Right lobe of liver (tissue), 6 donors: ENCODE measurements around the gene SSBP3. TPM values are rescaled to one million over a fixed set of nuclear protein-coding genes. Genes with fewer than 3 reads are reported as not detected.

Experiments
- ATAC-seq, 4 donors: fragments of 200-7000 bp; cut with Tn5 transposase; one replicate each; pipeline ENCODE4 v1.9.1; 2020; ENCODE audit warnings: mild to moderate bottlenecking in 4 of 4, moderate library complexity in 4 of 4
- DNase-seq, 3 donors: peaks; one replicate each; pipeline ENCODE4 v3.0.0-alpha.2; 2020
- H3K27ac ChIP-seq, 3 donors: fragments of 200-600 bp; one replicate each; pipeline ENCODE4 v1.8.0; 2022
- H3K27me3 ChIP-seq, 2 donors: fragments of 200-600 bp; one replicate each; pipeline ENCODE4 v1.8.0; 2022
- H3K36me3 ChIP-seq, 4 donors: fragments of 200-600 bp; sonication (generic) in 1 of 4; one replicate each; pipeline versions ENCODE4 v1.5.1 to v1.8.0; 2017 to 2022; ENCODE audit warnings: control low read depth in 1 of 4
- H3K4me1 ChIP-seq, 4 donors: fragments of 200-600 bp; sonication (generic) in 1 of 4; one replicate each; pipeline versions ENCODE4 v1.5.1 to v1.8.0; 2017 to 2022; ENCODE audit warnings: control low read depth in 1 of 4
- H3K4me3 ChIP-seq, 3 donors: fragments of 200-600 bp; one replicate each; pipeline ENCODE4 v1.8.0; 2022
- H3K9me3 ChIP-seq, 4 donors: fragments of 200-600 bp; sonication (generic) in 1 of 4; one replicate each; pipeline versions ENCODE4 v1.5.1 to v1.8.0; 2017 to 2022; ENCODE audit warnings: control low read depth in 1 of 4
- CTCF ChIP-seq, 4 donors: fragments of 200-600 bp in 3 of 4; fragments of 450-650 bp in 1 of 4; IDR thresholded peaks; one replicate each; pipeline versions ENCODE4 v1.5.1 to v1.8.0; 2016 to 2022; ENCODE audit warnings: antibody characterized with exemption in 4 of 4, mild to moderate bottlenecking in 2 of 4
- POLR2A ChIP-seq: fragments of 450-650 bp; IDR thresholded peaks from one replicate; pipeline ENCODE4 v1.6.1; 2017; ENCODE audit warnings: antibody characterized with exemption, mild to moderate bottlenecking
- WGBS: methylation state at CpG from one replicate; pipeline ENCODE4 v1.1.6; 2018; ENCODE audit warnings: low coverage, low lambda C conversion rate; ENCODE audit not compliant: insufficient coverage; ENCODE audit errors: missing lambda C conversion rate; 5-methylcytosine and 5-hydroxymethylcytosine counted together
- intact Hi-C, 2 donors: fragments of 100-400 bp; cut with DNase I; formaldehyde crosslinking; loops; one replicate each; pipeline versions ENCODE4 v1.11.2 to v1.14.1; 2022
- total RNA-seq, 6 experiments: library from RNA; depleted of rRNA in 2 of 6; stranded (reverse); fragments of >200 nt in 2 of 6; fragmentation: NEBNext Ultra II Directional in 3 of 6; extraction: Animal tissue kit (Norgen Biotek cat#: 25700) in 3 of 6; gene quantifications; one replicate each; pipeline versions ENCODE4 v1.1.0 to v1.2.4, GENCODE V29; 2016 to 2023
- donor health status: DM: no; HTN: yes; CAD: no.
- donor health status: DM: no; HTN: no; CAD: no.
- donor health status: DM: no; HTN: no; CAD: no.
- donor health status: DM: no; HTN: yes; CAD: no.
- donor health status: DM: no; HTN: yes; CAD: no.

The SSBP3 gene
- total RNA-seq, 6 experiments from 2014 or later: 19.4 to 34.1 (median 24.4) TPM

- WGBS: 76% methylated on average over 4 of the region's 6 CpGs
- intact Hi-C loops: no loop called here
Observed at GRCh38 chr1:54241364-54241763, 164.8 kb downstream of the SSBP3 start.

GRCh38 chr1:54240741-54241335 is 165.4 kb downstream of the SSBP3 start:
- intact Hi-C loops: no loop called here
- DNase-seq: no peak

More at GRCh38 chr1:54241364-54241763, 164.8 kb downstream of the SSBP3 start:
- H3K27me3 ChIP-seq: no peaks in the 10 kb centered on the region
- H3K27ac ChIP-seq: no peak overlapping the region
- TF ChIP-seq POLR2A (no peak), CTCF (IDR thresholded peaks at IDR 0.05) (no peak)
- no peaks in the 10 kb centered on the region for H3K9me3 ChIP-seq
- H3K4me3 ChIP-seq: no peak overlapping the region
- ATAC-seq: no peak
- no peaks in the 10 kb centered on the region for H3K4me1 ChIP-seq
- DNase-seq: no peak
- peaks cover 0 to 31% (median 10%) of the 10 kb centered on the region in 4 donors for H3K36me3 ChIP-seq

DNA sequence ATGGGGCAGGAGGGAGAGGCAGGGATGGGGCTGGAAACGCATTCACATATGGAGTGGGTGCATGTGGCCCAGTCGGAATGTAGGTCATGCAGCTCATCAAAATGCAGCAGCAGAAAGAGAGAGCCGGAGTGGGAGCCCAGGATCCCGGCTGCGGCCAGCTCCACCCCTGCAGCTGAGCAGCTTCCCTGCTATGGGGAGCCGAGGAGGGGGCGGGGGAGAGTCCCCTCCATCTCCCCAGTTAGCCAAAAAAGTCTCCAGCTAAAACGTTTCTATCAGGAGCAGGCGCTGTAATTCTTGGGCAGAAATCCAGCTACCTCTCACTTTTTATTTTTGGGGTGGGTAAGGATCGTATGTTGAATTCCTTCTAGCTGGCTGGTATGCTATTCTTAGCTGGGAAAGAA is 166.6 kb downstream of the SSBP3 start:
- TF ChIP-seq POLR2A: no peak
- TF ChIP-seq CTCF (IDR thresholded peaks at IDR 0.05): no peak
- no peaks in the 10 kb centered on the region for H3K27me3 ChIP-seq
- no peak for ATAC-seq
- H3K36me3 ChIP-seq: peaks cover 0 to 33% (median 10%) of the 10 kb centered on the region in 4 donors
- H3K4me3 ChIP-seq: no peak overlapping the region
- no peaks in the 10 kb centered on the region for H3K4me1 ChIP-seq
- no peak overlapping the region for H3K27ac ChIP-seq
- H3K9me3 ChIP-seq: no peaks in the 10 kb centered on the region
- WGBS: 68% methylated on average over 4 of the region's 10 CpGs
- intact Hi-C loops: no loop called here
- no peak for DNase-seq

More at GRCh38 chr1:54240741-54241335, 165.4 kb downstream of the SSBP3 start:
- Histone ChIP-seq H3K27me3 (no peaks in the 10 kb centered on the region), H3K4me1 (no peaks in the 10 kb centered on the region), H3K9me3 (no peaks in the 10 kb centered on the region), H3K36me3 (peaks cover 0 to 33% (median 10%) of the 10 kb centered on the region in 4 donors), H3K4me3 (no peak overlapping the region), H3K27ac (no peak overlapping the region)
- ATAC-seq: no peak
- TF ChIP-seq POLR2A (no peak), CTCF (IDR thresholded peaks at IDR 0.05) (no peak)
- WGBS: 96% methylated on average over 5 of the region's 12 CpGs

DNA sequence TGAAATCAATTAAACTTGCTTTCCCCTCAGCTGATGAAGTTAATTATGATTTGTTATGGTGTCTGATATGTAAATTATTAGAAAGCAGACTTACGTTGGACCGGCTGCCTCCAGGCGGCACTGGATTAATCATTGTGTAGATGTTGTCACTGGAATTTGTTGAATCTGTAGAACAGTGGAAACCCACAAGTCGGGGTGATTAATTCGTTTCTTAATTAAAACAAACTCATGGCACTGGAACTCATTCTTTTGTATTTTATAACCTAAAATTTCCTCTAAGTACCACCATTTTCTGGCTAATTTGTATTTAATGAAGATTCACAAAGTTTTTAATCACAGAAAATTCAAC is 167.2 kb downstream of the SSBP3 start:
- Histone ChIP-seq H3K9me3 (no peaks in the 10 kb centered on the region), H3K4me3 (no peak overlapping the region), H3K4me1 (no peaks in the 10 kb centered on the region), H3K27ac (no peak overlapping the region), H3K36me3 (peaks cover 0 to 33% (median 10%) of the 10 kb centered on the region in 4 donors), H3K27me3 (no peaks in the 10 kb centered on the region)
- intact Hi-C loops: no loop called here
- 78% methylated on average over 5 of the region's 5 CpGs for WGBS
- no peak for ATAC-seq
- DNase-seq: no peak
- TF ChIP-seq CTCF (IDR thresholded peaks at IDR 0.05): no peak
- no peak for TF ChIP-seq POLR2A
